Testis (tissue), 2 donors: ENCODE data around the gene LCN9.

ENCODE experiments used
- POLR2A ChIP-seq: fragments of 450-650 bp; IDR thresholded peaks from one replicate; pipeline ENCODE4 v1.6.1; 2017; ENCODE audit warnings: antibody characterized with exemption, mild to moderate bottlenecking, moderate library complexity
- TF ChIP-seq, protein P1 (sequence below), 3 experiments: fragments of 450-650 bp in 2 of 3; fragments of 200-600 bp in 1 of 3; sonication (generic) in 1 of 3; IDR thresholded peaks; one replicate each; pipeline ENCODE4 v1.5.1; 2016 to 2019; ENCODE audit warnings: antibody characterized with exemption in 3 of 3, mild to moderate bottlenecking in 2 of 3, moderate library complexity in 1 of 3

GRCh38 chr9:135711881-135712280 is 48.8 kb downstream of the LCN9 start:
- TF ChIP-seq, protein P1, sequence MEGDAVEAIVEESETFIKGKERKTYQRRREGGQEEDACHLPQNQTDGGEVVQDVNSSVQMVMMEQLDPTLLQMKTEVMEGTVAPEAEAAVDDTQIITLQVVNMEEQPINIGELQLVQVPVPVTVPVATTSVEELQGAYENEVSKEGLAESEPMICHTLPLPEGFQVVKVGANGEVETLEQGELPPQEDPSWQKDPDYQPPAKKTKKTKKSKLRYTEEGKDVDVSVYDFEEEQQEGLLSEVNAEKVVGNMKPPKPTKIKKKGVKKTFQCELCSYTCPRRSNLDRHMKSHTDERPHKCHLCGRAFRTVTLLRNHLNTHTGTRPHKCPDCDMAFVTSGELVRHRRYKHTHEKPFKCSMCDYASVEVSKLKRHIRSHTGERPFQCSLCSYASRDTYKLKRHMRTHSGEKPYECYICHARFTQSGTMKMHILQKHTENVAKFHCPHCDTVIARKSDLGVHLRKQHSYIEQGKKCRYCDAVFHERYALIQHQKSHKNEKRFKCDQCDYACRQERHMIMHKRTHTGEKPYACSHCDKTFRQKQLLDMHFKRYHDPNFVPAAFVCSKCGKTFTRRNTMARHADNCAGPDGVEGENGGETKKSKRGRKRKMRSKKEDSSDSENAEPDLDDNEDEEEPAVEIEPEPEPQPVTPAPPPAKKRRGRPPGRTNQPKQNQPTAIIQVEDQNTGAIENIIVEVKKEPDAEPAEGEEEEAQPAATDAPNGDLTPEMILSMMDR (IDR thresholded peaks at IDR 0.05): no peak
- TF ChIP-seq POLR2A: no peak
